Erythroblast (primary cell): ENCODE measurements around the gene NFATC2IP.

Experiments used
- GATA1 ChIP-seq: IDR thresholded peaks from 2 replicates; pipeline ENCODE4 v1.6.1; 2011; ENCODE audit warnings: low read depth, mild to moderate bottlenecking, control low read depth, low read length, moderate library complexity
- POLR2A ChIP-seq: IDR thresholded peaks from 2 replicates; pipeline ENCODE4 v1.6.1; 2011; ENCODE audit warnings: mild to moderate bottlenecking, low read length

DNA sequence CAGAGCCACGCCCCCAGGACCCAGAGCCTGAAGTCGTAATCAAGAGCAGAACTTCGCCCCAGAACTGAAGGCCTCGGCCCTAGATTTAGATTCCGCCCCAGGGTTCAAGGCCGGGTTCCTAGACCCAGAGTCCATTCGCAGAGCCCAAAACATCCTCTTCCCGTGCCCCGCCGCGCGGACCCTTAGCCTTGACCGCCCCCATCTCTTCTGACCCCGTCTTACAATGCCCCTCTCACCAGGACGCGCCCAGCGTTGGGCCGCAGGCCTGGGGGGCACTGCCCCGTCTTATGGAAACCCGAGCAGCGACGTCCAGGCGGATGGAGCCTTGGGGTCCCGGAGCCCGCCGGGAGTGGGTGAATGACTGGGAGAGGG, 14.0 kb upstream of the NFATC2IP start:
- TF ChIP-seq POLR2A (no peak), GATA1 (no peak)
